8988T (cell line): ENCODE measurements around the gene MTFR2.

Source experiments
- DNase-seq: peaks from one replicate; pipeline ENCODE4 v3.0.0; 2011

MTFR2 gene

GRCh38 chr6:136181512-136181833 lies 68.6 kb downstream of the MTFR2 start:
- no peak for DNase-seq
